Activated T-cell treated with anti-CD3 and anti-CD28 coated beads, Interleukin-2, amount 50 U/mL, for 24 hours (primary cell): ENCODE measurements around the gene C11orf65.
"Not testable (repeated sequence)": the region's sequence is repeated elsewhere in the genome, so short reads cannot be mapped to it uniquely, and the experiment has no call there.

Experiments
- DNase-seq: peaks from one replicate; pipeline ENCODE4 v3.0.0-alpha.2; 2020
- H3K27ac Mint-ChIP-seq: 2 replicates; pipeline ENCODE4 v1.8.0; 2020; ENCODE audit warnings: mild to moderate bottlenecking, mixed read lengths
- H3K27me3 Mint-ChIP-seq: 2 replicates; pipeline ENCODE4 v1.8.0; 2020; ENCODE audit warnings: mixed read lengths
- H3K36me3 Mint-ChIP-seq: 2 replicates; pipeline ENCODE4 v1.8.0; 2020; ENCODE audit warnings: low read depth, mixed read lengths
- H3K4me1 Mint-ChIP-seq: 2 replicates; pipeline ENCODE4 v1.8.0; 2020; ENCODE audit warnings: low read depth, mixed read lengths
- H3K4me3 Mint-ChIP-seq: 2 replicates; pipeline ENCODE4 v1.8.0; 2020; ENCODE audit warnings: mild to moderate bottlenecking, moderate library complexity, mixed read lengths
- H3K9me3 Mint-ChIP-seq: 2 replicates; pipeline ENCODE4 v1.8.0; 2020; ENCODE audit warnings: mixed read lengths

C11orf65 gene

GRCh38 chr11:108431997-108432396 is 35.3 kb downstream of the C11orf65 start:
- Mint-ChIP-seq H3K4me3 (no peak overlapping the region), H3K27ac (no peak overlapping the region), H3K27me3 (no peaks in the 10 kb centered on the region), H3K36me3 (peaks cover 3% of the 10 kb centered on the region), H3K9me3 (peaks cover 6% of the 10 kb centered on the region), H3K4me1 (no peaks in the 10 kb centered on the region)
- no peak for DNase-seq

GRCh38 chr11:108431370-108431769 is 36.0 kb downstream of the C11orf65 start:
- no peaks in the 10 kb centered on the region for H3K27me3 Mint-ChIP-seq

GRCh38 chr11:108417551-108417950 is 49.8 kb downstream of the C11orf65 start:
- not testable (repeated sequence) for H3K27me3 Mint-ChIP-seq, H3K9me3 Mint-ChIP-seq, DNase-seq, H3K27ac Mint-ChIP-seq, H3K36me3 Mint-ChIP-seq, H3K4me3 Mint-ChIP-seq, H3K4me1 Mint-ChIP-seq

More at GRCh38 chr11:108431370-108431769, 36.0 kb downstream of the C11orf65 start:
- DNase-seq = no peak
- no peak overlapping the region for H3K27ac Mint-ChIP-seq
- H3K4me1 Mint-ChIP-seq = no peaks in the 10 kb centered on the region
- no peak overlapping the region for H3K4me3 Mint-ChIP-seq
- peaks cover 3% of the 10 kb centered on the region for H3K36me3 Mint-ChIP-seq
- H3K9me3 Mint-ChIP-seq = peaks cover 4% of the 10 kb centered on the region

- H3K27me3 Mint-ChIP-seq = no peaks in the 10 kb centered on the region
- H3K4me1 Mint-ChIP-seq = no peaks in the 10 kb centered on the region
- no peaks in the 10 kb centered on the region for H3K9me3 Mint-ChIP-seq
- H3K4me3 Mint-ChIP-seq = no peak overlapping the region
- H3K36me3 Mint-ChIP-seq = no peaks in the 10 kb centered on the region
- no peak for DNase-seq
- no peak overlapping the region for H3K27ac Mint-ChIP-seq
These were observed 52.4 kb downstream of the C11orf65 start for GRCh38 chr11:108414958-108415357.

- DNase-seq = no peak
- H3K27me3 Mint-ChIP-seq = no peaks in the 10 kb centered on the region
- H3K36me3 Mint-ChIP-seq = no peaks in the 10 kb centered on the region
- H3K4me3 Mint-ChIP-seq = no peak overlapping the region
- no peak overlapping the region for H3K27ac Mint-ChIP-seq
- no peaks in the 10 kb centered on the region for H3K9me3 Mint-ChIP-seq
- no peaks in the 10 kb centered on the region for H3K4me1 Mint-ChIP-seq
These were observed 61.6 kb downstream of the C11orf65 start for GRCh38 chr11:108405706-108406105.

- Mint-ChIP-seq H3K36me3 (no peaks in the 10 kb centered on the region), H3K27me3 (no peaks in the 10 kb centered on the region), H3K4me3 (no peak overlapping the region), H3K9me3 (no peaks in the 10 kb centered on the region), H3K4me1 (no peaks in the 10 kb centered on the region), H3K27ac (no peak overlapping the region)
- DNase-seq = no peak
These were observed 64.3 kb downstream of the C11orf65 start for GRCh38 chr11:108403052-108403451.

GRCh38 chr11:108402241-108402640 is 65.1 kb downstream of the C11orf65 start:
- H3K4me1 Mint-ChIP-seq = no peaks in the 10 kb centered on the region
- DNase-seq = no peak
- H3K27ac Mint-ChIP-seq = no peak overlapping the region
- no peaks in the 10 kb centered on the region for H3K36me3 Mint-ChIP-seq
- no peak overlapping the region for H3K4me3 Mint-ChIP-seq
- no peaks in the 10 kb centered on the region for H3K27me3 Mint-ChIP-seq
- no peaks in the 10 kb centered on the region for H3K9me3 Mint-ChIP-seq

GRCh38 chr11:108398439-108398838 is 68.9 kb downstream of the C11orf65 start:
- no peak overlapping the region for H3K4me3 Mint-ChIP-seq
- H3K36me3 Mint-ChIP-seq = no peaks in the 10 kb centered on the region
- no peak overlapping the region for H3K27ac Mint-ChIP-seq
- no peaks in the 10 kb centered on the region for H3K27me3 Mint-ChIP-seq
- no peak for DNase-seq
- H3K9me3 Mint-ChIP-seq = no peaks in the 10 kb centered on the region
- no peaks in the 10 kb centered on the region for H3K4me1 Mint-ChIP-seq

- H3K27me3 Mint-ChIP-seq, H3K4me3 Mint-ChIP-seq, H3K4me1 Mint-ChIP-seq, DNase-seq, H3K9me3 Mint-ChIP-seq, H3K27ac Mint-ChIP-seq, H3K36me3 Mint-ChIP-seq: not testable (repeated sequence)
These were observed 70.7 kb downstream of the C11orf65 start for GRCh38 chr11:108396672-108397071.

GRCh38 chr11:108394744-108395284 is 72.5 kb downstream of the C11orf65 start:
- Mint-ChIP-seq H3K27me3 (no peaks in the 10 kb centered on the region), H3K9me3 (no peaks in the 10 kb centered on the region), H3K27ac (no peak overlapping the region), H3K4me1 (no peaks in the 10 kb centered on the region), H3K36me3 (no peaks in the 10 kb centered on the region), H3K4me3 (no peak overlapping the region)
- no peak for DNase-seq

GRCh38 chr11:108393046-108393445 is 74.3 kb downstream of the C11orf65 start:
- Mint-ChIP-seq H3K27me3 (no peaks in the 10 kb centered on the region), H3K4me1 (no peaks in the 10 kb centered on the region), H3K36me3 (no peaks in the 10 kb centered on the region), H3K9me3 (no peaks in the 10 kb centered on the region), H3K4me3 (no peak overlapping the region), H3K27ac (no peak overlapping the region)
- no peak for DNase-seq

GRCh38 chr11:108392353-108392752 is 75.0 kb downstream of the C11orf65 start:
- H3K27me3 Mint-ChIP-seq = no peaks in the 10 kb centered on the region
- DNase-seq = no peak
- H3K4me3 Mint-ChIP-seq = no peak overlapping the region
- H3K27ac Mint-ChIP-seq = no peak overlapping the region
- H3K9me3 Mint-ChIP-seq = no peaks in the 10 kb centered on the region
- no peaks in the 10 kb centered on the region for H3K4me1 Mint-ChIP-seq
- H3K36me3 Mint-ChIP-seq = no peaks in the 10 kb centered on the region

GRCh38 chr11:108388576-108388975 is 78.8 kb downstream of the C11orf65 start:
- H3K4me1 Mint-ChIP-seq = no peaks in the 10 kb centered on the region
- H3K4me3 Mint-ChIP-seq = no peak overlapping the region
- no peaks in the 10 kb centered on the region for H3K36me3 Mint-ChIP-seq
- no peak overlapping the region for H3K27ac Mint-ChIP-seq
- no peaks in the 10 kb centered on the region for H3K9me3 Mint-ChIP-seq
- H3K27me3 Mint-ChIP-seq = no peaks in the 10 kb centered on the region
- DNase-seq = no peak

- not testable (repeated sequence) for DNase-seq, H3K27ac Mint-ChIP-seq, H3K27me3 Mint-ChIP-seq, H3K4me3 Mint-ChIP-seq
- Mint-ChIP-seq H3K4me1 (peaks cover 15% of the 10 kb centered on the region), H3K36me3 (peaks cover 37% of the 10 kb centered on the region), H3K9me3 (peaks cover 11% of the 10 kb centered on the region)
These were observed 93.8 kb downstream of the C11orf65 start for GRCh38 chr11:108373505-108373904.

GRCh38 chr11:108370990-108371389 is 96.3 kb downstream of the C11orf65 start:
- peaks cover 11% of the 10 kb centered on the region for H3K9me3 Mint-ChIP-seq
- no peak overlapping the region for H3K27ac Mint-ChIP-seq
- no peaks in the 10 kb centered on the region for H3K27me3 Mint-ChIP-seq
- peaks cover 60% of the 10 kb centered on the region for H3K36me3 Mint-ChIP-seq
- peaks cover 15% of the 10 kb centered on the region for H3K4me1 Mint-ChIP-seq
- no peak overlapping the region for H3K4me3 Mint-ChIP-seq
- DNase-seq = no peak

- DNase-seq = no peak
- H3K9me3 Mint-ChIP-seq = peaks cover 11% of the 10 kb centered on the region
- H3K4me1 Mint-ChIP-seq = peaks cover 15% of the 10 kb centered on the region
- H3K4me3 Mint-ChIP-seq = no peak overlapping the region
- H3K27me3 Mint-ChIP-seq = no peaks in the 10 kb centered on the region
- H3K36me3 Mint-ChIP-seq = peaks cover 67% of the 10 kb centered on the region
- H3K27ac Mint-ChIP-seq = peak overlapping the region; percentile 37
These were observed 97.0 kb downstream of the C11orf65 start for GRCh38 chr11:108370315-108370714.
